A673 (cell line): ENCODE results near the gene PRTG.

Source experiments
- EZH2 ChIP-seq: fragments of 200-600 bp; sonication (generic); IDR thresholded peaks from 2 replicates; pipeline ENCODE4 v1.6.1; 2017; ENCODE audit warnings: borderline replicate concordance, low read depth, mild to moderate bottlenecking, mixed read lengths, antibody characterized with exemption, low read length; ENCODE audit not compliant: poor library complexity, severe bottlenecking
- TF ChIP-seq, protein P1 (sequence below): fragments of 300-800, 200-600 bp; sonication (generic); conservative IDR thresholded peaks from 2 replicates; pipeline ENCODE4 v1.5.1; 2017; ENCODE audit warnings: low read depth, mild to moderate bottlenecking, antibody characterized with exemption, low read length, moderate library complexity, mixed read lengths

DNA sequence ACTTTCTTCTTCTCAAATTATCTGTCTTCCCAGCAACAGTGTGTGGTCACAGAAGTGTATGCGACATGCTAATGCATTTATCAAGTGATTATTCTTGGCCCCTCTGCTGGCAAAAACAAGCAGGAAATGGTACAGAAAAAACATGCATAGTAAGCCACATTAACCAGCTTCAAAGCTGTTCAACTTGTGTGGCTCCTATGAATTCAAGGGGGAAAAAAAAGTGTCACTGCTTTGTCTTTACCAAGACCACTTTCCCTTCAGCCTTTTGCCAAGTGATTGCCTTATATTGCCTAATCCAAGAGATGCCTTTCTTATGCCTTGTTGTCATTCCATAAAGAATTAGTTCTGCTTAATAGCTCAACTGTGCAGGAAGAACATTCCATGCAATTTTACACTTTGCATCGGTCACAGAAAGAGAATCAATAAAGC, 39.1 kb downstream of the PRTG start:
- TF ChIP-seq, protein P1, sequence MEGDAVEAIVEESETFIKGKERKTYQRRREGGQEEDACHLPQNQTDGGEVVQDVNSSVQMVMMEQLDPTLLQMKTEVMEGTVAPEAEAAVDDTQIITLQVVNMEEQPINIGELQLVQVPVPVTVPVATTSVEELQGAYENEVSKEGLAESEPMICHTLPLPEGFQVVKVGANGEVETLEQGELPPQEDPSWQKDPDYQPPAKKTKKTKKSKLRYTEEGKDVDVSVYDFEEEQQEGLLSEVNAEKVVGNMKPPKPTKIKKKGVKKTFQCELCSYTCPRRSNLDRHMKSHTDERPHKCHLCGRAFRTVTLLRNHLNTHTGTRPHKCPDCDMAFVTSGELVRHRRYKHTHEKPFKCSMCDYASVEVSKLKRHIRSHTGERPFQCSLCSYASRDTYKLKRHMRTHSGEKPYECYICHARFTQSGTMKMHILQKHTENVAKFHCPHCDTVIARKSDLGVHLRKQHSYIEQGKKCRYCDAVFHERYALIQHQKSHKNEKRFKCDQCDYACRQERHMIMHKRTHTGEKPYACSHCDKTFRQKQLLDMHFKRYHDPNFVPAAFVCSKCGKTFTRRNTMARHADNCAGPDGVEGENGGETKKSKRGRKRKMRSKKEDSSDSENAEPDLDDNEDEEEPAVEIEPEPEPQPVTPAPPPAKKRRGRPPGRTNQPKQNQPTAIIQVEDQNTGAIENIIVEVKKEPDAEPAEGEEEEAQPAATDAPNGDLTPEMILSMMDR: no peak
- TF ChIP-seq EZH2: no peak
